HL-60/S4 treated with phorbol 12-myristate 13-acetate at 8.2 ng/mL for 4 days and 3 days (cell line): ENCODE measurements around the gene RENBP.
"Not testable (repeated sequence)": the region's sequence is repeated elsewhere in the genome, so short reads cannot be mapped to it uniquely, and the experiment has no call there.

Experiments
- in situ Hi-C: fragments of 300-500 bp; cut with MboI; formaldehyde crosslinking; loops from 2 replicates; pipeline ENCODE4 v1.15.0; 2022; ENCODE audit warnings: low sequenced_read_pairs

The RENBP gene

DNA sequence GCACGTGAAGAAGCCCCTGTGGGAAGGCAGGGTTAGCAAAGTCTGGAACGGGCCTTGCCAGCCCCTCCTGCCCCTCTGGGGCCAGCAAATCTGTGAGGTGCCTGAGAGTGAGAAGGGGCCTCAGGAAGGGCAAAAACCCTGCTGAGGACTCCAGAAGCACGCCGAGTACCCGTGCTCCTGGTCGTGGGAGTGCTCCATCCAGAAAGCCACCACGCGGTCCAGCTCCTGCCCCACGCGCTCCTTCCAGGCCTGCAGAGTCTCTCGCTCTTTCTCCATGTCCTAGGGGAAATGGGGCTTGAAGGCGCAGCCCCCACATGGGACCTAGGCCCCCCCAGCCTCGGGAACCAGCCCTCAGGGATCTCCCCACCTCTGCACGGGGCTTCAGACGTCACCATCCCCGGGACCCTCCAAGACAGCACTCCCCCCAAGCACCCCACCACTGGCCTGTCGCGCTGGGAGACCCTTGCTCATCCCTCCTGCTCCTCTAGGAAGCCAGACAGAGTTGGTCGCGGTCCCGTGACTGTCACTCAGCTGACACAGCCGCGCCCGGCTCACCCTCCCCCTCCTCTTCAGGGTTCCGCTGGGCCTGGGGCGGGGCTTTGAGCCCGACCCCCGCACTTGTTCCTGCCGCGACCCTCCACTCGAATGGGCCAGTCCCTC, at the start of gene RENBP:
Gene RENBP (minus strand): TSS at position 504 of the 660 bp plus-strand sequence. CDS start 33 bp downstream, at position 471.
- in situ Hi-C loops = no loop called here

DNA sequence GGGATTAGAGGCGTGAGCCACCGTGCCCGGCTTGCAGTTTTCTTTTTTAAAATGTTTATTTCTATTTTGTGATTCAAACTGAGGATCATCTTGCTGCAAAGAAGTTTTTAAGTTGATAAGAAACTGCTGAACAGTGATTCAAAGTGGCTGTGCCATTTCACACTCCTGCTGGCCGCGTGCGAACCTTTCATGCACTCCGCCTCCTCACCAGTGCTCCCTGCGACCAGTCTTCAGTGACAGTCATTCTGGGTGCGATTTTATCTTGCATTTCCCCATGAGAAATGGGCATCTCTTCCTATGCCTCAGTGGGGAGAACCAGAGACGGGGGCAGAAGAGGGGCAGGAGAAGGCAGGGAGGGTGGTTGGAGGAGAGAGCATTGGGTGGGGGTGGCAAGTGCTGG, 49.5 kb upstream of the RENBP start:
- in situ Hi-C loops = no loop called here

DNA sequence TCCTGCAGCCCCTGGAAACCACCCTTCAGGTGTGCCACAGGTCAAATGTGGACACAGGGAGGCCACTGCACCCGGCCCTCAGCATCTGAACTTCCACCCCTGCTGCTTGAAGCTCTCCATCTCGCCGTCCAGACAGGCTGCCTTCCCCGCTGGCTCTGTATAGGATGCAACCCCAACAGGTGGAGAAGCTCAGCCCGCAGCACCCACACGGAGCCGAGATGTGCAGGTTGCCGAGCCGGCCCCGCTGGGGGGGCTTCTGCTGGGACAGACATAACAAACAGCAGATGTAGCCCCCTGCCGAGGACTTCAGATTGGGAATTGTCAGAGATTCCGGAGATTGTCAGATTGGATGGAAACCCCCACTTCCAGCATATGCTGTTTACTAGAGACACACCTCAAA, 48.6 kb upstream of the RENBP start:
- in situ Hi-C loops = no loop called here

DNA sequence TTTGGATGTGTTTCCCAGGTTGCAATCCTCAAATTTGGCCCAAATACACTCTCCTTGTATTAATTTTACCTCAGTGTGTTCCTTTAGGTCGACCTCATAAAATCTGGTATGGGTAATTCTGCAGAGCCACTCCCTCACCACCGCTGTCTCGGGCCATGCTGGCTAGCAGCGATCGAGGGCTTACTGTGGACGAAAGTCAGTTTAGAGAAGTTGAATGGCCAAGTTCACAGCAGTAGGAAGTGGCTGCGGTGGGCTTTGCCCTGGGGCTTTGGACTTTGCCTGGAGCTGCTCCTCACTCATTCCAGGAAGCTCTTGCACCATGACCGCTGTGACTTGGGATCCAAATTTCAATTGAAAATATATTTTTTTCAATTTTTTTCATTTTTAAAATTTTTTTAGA, 47.7 kb upstream of the RENBP start:
- in situ Hi-C loops = no loop called here

DNA sequence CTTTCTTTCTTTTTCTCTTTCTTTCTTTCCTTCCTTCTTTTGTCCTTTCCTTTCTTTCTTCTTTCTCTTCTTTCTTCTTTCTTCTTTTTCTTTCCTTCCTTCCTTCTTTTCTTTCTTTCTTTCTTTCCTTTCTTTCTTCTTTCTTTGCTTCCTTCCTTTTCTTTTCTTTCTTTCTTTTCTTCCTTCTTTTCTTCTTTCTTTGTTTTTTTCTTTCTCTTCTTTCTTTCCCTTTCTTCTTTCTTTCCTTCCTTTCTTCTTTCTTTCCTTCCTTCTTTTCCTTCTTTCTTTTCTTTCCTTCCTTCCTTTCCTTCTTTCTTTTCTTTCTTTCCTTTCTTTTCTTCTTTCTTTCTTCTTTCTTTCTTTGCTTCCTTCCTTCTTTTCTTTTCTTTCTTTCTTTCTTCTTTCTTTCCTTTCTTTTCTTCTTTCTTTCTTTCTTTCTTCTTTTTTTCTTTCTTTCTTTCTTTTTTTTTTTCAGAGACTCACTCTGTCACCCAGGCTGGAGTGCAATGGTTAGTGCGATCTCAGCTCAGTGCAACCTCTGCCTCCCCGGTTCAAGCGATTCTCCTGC, 46.7 kb upstream of the RENBP start:
- in situ Hi-C loops = no loop called here

DNA sequence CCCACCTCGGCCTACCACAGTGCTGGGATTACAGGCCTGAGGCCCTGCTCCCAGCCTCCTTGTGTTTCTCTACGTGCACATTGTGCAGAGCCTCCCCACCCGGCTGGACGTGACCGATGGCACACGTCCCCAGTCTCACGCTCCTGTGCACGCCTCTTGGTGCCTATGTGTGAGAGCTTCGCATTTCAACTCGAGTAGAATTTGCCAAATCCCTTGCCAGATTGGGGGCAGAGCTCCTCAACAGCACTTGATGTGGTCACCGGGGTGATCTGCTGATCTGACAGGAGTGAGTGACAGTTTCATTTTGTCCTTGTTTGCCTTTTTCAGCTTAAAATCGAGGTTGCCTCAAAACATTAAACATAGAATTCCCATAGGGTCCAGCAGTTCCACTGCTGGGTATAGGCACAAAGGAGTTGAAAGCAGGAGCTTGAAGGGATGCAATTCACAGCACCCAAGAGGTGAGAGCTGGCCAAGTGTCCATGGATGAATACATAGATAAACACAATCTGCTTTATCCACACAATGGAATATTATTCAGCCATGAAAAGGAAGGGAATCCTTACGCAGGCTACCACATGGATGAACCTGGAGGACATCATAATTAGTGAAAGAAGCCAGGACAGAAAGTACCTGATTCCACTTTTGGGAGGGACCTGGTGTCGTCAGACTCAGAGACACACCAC, 45.7 kb upstream of the RENBP start:
- in situ Hi-C loops = no loop called here

DNA sequence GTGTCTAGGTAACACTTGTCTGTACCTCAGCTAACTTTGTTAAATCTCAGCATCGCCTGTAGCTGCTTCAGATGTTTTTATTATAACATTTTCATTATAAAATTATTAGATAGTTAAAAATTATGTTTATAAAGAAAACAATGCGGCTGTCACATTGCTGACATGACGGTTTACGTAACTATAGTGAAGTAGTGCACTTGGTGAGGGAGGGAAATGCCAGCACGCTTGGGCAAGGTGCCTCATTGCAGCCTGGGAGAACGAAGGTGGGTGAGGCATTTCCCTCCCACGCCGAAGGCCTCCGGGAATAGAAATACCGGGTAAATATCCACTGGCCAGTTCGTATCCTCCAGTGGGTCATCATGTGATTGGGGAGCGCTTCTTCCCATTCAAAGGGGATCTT, 44.0 kb upstream of the RENBP start:
- in situ Hi-C loops = no loop called here

DNA sequence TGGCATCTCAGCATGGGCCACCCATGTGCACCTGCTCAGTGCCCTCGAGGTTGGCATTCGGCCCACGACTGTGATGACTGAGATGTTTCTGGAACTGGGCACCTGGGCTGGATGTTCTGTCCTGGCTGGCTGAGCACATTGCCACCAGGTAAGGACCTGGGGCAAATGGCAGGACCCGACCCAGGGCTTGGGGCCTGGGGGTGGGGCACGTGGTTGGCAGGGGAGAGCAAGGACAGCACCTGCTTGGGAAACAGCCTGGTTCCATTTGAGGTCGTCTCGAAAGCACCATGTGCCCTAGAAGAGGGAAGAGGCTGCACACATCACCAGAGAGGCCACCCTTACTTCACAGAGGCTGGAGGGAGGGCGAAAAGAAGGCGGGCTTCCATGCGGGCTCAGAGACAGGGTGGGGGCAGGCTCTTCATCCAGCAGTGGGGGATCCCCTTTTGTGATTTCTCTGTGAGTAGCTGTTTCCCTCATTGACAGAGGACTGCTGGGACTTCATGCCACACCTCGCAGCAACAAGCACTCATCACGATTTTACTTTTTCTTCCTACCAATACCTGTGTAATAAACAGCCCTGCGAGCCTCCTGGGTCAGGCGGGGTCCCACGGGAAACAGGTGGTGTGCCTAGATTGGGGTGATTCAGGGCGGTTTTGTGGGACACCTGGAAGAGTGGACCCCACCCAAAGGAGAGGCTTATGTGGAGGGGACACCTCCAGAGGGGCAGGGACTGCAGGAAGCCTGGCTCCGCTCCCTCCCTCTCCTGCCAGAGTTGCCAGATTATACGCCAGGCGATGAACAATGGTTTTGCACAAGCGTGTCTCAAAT, 40.1 kb upstream of the RENBP start:
- in situ Hi-C loops = no loop called here

DNA sequence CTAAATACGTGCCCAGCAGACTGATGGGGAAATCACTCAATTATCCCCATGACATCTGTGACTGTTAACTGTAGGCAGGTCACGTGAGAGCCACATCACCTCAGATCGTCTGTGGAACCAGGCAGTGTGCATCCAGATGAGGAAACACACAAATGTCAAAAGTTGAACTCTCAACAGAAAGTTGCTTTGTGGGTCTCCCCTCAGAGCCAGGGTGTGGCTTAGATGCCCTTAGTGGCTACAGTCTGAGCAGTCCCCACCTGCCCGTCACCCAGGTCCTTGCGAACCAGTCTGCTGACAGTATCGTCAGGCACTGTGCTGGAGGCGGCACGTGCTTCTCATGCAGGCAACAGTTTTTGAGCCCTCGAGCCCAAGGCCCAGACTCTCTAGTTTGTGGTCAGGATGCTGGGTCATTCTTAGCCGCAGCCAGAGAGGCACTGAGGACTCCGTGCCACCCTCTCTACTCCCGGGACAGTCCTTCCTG, 38.9 kb upstream of the RENBP start:
- in situ Hi-C loops = no loop called here

DNA sequence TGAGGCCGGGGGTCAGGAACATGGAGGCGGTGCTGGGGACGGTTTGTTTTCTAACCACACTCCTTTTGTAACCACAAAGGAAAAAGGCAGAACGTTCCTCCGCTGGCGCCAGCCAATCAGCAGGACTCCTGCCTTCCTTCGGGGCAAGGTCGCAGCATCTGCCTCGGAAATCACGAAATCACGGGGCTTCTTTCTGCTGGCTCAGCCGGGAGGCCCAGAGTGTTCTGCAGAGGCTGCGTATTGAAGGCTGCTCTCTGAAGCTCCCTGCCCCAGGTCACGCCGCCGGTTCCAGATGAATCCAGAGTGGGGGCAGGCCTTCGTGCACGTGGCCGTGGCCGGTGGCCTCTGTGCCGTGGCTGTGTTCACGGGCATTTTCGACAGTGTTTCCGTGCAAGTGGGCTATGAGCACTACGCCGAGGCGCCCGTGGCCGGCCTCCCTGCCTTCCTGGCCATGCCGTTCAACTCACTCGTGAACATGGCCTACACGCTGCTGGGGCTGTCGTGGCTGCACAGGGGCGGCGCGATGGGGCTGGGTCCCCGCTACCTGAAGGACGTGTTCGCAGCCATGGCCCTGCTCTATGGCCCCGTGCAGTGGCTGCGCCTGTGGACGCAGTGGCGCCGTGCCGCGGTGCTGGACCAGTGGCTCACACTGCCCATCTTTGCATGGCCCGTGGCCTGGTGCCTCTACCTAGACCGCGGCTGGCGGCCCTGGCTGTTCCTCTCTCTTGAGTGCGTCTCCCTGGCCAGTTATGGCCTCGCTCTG, 37.5 kb upstream of the RENBP start:
- in situ Hi-C loops = no loop called here

DNA sequence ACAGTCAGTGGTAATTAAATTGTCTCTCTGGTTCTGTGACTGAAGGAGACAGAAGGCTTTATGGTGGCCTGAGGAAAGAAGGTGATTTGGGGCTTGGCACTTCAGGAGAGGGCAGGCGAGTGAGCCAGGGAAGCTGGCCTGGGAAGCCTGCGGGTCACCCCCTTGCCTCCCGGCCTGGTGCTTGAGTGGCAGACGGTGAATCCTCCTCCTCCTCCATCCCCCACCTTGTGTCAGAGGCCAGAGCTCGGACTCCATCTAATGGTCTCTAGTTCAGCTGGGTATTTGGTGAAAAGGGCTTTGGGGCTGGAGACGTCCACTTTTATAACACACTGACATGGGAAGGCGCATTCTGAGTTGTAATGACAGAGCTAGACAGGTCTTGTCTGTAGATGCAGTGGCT, 36.8 kb upstream of the RENBP start:
- in situ Hi-C loops = no loop called here

DNA sequence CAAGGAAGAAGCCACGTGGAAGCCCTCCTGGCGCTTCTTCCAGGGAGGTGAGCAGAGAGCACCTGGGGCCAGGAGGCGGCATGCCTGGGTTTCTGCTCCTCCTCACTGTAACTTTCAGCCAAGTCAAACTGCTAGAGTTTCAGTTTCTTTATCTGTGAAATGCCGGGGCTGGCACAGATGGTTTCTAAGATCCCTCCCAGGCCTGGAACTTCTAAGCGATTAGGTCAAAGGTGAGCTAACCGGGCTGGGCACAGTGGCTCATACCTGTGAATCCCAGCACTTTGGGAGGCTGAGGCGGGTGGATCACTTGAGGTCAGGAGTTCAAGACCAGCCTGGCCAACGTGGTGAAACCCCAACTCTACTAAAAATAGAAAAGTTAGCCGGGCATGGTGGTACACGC, 36.0 kb upstream of the RENBP start:
- in situ Hi-C loops = not testable (repeated sequence)

DNA sequence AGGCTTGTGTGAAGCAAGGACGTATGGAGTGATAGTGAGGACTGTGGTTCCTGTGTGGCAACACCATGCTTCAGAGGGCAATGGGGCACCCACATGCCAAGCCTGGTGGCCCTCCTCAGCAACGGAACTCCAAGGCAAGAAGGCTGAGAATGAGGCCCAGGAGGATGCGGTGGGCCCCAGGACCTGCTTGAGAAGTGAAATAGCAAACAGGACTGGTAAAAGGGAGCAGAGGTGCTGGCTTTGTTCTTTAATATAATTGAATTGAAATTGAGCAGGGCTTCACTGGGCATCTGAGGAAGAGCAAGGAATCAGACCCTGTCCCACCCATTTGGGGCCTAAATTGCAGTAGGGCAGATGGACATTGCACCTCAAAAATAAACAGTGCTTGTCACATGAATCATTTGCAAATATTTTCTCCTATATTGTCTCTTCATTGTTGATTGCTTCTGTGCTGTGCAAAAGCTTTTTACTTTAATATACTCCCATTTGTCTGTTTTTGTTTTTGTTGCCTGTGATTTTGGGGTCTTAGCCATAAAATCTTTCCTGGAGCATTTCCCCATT, 30.4 kb upstream of the RENBP start:
- in situ Hi-C loops = no loop called here

DNA sequence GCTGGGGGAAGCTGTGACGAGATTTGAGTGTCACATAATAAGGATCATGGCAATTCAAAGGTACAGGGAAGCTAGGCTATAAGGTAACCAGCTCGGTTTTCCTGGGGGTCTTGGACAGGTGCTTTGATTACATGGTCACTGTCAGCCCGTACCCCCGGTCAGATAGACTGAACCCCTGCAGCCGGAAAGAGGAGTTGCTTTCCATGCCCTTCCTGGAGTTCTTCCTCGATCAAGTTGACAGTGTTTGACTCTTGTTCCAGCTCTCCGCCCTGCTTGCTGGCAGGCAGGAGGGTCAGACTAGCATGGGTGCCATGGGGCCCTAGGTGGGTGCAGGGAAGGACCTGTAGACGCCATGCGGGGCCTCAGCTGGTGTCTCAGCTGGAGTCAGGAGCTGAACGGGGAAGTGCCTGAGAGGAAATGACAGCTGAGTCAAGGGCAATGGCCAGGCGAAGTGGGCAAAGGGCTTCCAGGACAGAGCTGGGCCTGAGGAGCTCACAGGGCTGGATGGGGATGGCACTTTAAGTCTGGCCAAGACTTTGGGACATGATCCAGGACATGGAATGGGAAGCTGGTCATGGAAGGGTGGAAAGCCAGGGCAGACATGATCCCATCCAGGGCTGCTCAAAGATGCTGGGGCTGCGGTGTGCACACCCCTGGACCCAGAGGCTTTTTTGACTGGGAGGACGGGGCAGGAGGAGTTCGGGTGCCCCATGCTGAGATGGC, 29.7 kb upstream of the RENBP start:
- in situ Hi-C loops = no loop called here

DNA sequence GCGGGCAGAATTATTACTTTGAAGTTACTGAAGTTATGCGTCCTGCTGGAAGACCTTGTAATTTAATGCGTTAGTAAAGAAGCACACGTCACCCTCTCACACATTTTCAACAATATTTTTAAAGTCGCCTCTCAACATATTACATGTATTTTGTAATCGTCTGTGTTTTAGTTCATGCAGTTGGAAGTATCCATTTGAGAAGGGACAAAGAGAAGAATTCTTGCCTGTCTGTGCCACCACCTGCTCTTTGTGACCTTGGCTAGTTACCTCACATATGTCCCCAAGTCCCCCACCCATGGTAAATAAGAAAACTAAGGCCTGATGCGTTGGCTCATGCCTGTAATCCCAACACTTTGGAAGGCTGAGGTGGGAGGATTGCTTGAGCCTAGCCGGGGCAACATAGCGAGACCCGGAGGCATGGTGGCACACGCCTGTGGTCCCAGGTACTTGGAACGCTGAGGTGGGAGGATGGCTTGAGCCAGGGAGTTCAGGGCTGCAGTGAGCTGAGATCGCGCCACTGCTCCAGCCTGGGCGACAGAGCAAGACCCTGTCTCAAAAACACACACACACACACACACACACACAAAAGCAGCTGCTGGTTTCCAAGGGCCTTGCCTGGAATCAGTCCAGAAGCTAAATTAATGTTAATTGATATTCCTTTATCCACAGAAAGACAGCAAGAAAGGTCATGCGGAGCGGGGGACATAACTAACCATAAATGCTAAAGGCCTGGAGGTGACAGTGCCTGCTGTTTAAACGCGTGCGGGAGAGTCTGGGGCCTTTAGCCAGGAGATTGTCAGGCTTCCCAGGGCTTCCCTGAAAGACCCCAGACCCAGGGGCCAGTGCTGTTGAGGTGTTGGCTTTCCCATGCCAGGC, 28.9 kb upstream of the RENBP start:
- in situ Hi-C loops = no loop called here

DNA sequence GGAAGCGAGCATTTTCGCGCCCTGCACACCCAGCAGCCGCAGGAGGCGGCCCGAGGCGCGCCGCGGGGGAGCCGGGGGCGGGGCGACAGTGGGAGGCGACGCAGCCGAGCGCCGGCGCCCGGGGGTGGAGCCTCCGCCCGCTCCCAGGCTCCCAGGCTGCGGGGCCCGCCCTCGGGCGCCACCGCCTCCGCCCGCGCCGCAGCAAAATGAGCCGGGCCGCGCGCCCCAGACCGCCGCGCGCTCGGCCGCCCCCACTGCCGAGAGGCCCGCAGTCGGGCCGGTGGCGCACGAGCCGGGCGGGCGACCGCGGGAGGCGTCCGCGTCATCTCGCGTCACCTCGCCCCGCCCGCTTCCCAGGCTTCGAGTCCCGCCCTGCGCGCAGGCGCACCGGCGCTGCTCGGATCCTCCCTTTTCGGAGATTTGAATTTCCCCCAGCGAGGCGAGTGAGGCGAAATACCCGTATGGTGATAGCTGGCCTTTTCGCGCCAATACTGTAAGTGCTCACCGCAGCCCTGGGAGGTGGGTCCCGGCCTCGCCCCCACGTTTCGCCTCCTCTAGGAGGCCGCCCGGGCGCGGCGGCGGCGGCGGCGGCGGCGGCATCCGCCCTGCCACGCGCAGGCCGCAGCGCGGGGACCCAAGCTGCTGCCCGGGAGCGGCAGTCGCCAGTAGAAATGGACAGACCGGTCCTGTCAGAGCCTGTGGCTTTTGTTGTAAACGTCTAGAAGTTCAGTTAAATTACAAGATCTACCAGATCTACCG, 28.1 kb upstream of the RENBP start, which contains the start of gene TMEM187:
Gene TMEM187 (plus strand): TSS at position 387 of the 759 bp plus-strand sequence. CDS start 9,309 bp downstream, outside the sequence.
- in situ Hi-C loops = no loop called here

DNA sequence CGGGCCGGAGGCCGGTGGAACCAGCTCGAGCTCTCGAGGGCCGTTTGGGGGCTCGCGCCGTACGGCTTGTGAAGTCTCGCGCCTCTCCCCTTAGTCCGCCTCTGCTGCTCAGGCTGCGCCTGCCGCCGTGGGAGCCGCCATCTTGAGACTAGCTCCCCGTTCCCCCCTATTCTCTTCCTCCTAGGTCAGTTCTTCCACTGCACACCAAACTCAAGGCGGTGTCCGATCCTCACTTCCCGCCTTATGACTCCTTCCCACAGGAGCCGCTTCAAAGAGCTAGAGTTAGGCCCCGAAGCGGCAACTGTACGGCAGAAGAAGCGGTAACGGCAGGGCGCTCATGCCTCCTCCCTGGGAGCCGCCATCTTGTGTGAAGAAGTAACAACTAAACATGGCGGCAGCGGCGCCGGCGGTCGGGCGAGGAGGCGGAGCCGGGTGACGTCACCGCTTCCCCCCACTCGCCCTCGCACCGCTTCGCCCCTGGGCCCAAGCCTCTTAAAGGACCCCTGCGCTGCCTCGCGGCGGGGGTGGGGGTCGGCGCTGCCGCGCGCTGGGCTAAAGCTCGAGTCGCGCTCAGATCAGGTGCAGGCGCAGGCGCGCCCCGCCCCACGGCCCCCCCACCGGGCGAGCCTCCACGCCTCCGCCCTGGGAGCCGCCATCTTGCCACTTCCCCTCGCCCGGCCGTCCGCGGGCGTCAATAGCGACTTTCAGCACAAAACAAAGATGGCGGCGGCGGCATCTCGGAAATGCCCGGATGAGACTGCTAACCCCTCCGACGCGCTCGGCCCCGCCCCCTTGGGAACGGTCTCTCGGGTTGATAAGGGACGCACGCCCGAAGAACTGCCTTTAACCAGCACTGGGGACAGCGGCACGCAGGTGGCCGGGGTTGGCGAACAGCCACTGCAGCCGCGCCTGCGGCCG, 27.3 kb upstream of the RENBP start, which contains the start of gene HCFC1:
Gene HCFC1 (minus strand): TSS at position 369 of the 918 bp plus-strand sequence. CDS start 978 bp downstream, outside the sequence.
- in situ Hi-C loops = no loop called here
